Measurements from ENCODE around the gene TMEM97. TPM values are rescaled to one million over a fixed set of nuclear protein-coding genes. Genes with fewer than 3 reads are reported as not detected.

TMEM97 gene
- total and polyA plus RNA-seq, 4 donors: 23.5 to 62.6 (median 38.8) TPM

DNA sequence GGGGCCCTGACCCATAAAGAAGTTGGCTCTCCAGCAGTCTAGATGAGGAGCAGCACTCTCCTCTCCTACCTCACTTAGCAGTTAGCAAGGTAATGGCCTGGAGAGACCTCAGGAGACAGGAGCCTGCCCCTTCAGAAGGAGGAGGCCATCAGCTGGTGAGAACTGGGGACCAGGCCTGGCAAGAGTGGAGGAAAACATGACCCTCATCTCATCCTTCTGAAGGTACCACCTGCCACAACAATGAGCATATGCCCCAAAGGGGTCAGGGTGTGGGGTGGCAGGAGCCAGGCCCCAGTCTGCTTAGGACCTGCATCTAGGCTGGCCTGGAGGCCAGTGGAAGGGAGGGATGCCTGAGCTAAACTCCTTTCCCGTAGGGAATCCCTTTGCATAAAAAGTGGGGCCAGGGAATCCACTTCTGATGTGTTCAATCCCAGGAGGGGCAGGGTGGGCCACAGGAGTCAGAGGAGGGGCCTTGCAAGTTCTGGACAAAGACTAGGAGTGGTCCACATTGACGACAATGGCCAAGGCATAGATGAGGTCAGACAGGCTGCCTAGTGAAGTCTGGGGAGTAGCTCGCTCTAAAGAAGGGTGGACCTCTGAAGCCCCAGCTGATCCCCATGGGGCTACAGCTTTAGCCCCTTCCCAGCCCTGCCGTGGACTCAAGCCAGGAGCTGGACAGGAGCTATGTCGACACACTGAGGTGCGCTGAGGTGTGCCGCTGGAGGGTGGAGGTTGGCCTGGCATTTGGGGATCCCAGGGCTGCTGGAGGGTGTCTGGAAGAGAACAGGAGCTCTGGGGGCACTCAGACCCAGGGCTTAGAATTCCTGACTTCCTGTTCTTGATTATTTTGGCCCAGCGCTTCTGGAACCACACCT is 45.0 kb downstream of the TMEM97 start:
- Histone ChIP-seq H3K9ac (ENCODE audit: insufficient read depth in 1 of 2, low read length in 2 of 2) (no peak overlapping the region), H3K4me3 (no peak overlapping the region), H3K27ac (ENCODE audit: low read depth in 1 of 2, low read length in 1 of 2) (no peak overlapping the region), H3K9me3 (ENCODE audit: control insufficient read depth in 4 of 4, insufficient read depth in 3 of 4, low read length in 3 of 4) (no peaks in the 10 kb centered on the region), H3K36me3 (ENCODE audit: control insufficient read depth in 4 of 4, insufficient read depth in 4 of 4, low read length in 4 of 4) (peaks cover 20 to 42% (median 23%) of the 10 kb centered on the region in 4 donors), H3K27me3 (ENCODE audit: control insufficient read depth in 3 of 3, insufficient read depth in 3 of 3, low read length in 2 of 3) (no peaks in the 10 kb centered on the region), H3K4me1 (ENCODE audit: control insufficient read depth in 5 of 5, insufficient read depth in 5 of 5, low read length in 5 of 5) (no peaks in the 10 kb centered on the region)
- WGBS, 2 donors: 93 to 96% methylated on average over 8 of the region's 8 CpGs
- TF ChIP-seq, protein P1, sequence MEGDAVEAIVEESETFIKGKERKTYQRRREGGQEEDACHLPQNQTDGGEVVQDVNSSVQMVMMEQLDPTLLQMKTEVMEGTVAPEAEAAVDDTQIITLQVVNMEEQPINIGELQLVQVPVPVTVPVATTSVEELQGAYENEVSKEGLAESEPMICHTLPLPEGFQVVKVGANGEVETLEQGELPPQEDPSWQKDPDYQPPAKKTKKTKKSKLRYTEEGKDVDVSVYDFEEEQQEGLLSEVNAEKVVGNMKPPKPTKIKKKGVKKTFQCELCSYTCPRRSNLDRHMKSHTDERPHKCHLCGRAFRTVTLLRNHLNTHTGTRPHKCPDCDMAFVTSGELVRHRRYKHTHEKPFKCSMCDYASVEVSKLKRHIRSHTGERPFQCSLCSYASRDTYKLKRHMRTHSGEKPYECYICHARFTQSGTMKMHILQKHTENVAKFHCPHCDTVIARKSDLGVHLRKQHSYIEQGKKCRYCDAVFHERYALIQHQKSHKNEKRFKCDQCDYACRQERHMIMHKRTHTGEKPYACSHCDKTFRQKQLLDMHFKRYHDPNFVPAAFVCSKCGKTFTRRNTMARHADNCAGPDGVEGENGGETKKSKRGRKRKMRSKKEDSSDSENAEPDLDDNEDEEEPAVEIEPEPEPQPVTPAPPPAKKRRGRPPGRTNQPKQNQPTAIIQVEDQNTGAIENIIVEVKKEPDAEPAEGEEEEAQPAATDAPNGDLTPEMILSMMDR (IDR thresholded peaks at IDR 0.05; ENCODE audit: control extremely low read depth, extremely low read depth): no peak
- ATAC-seq (ENCODE audit: insufficient read depth, low FRiP score) (no peak), DNase-seq (no peak)

DNA sequence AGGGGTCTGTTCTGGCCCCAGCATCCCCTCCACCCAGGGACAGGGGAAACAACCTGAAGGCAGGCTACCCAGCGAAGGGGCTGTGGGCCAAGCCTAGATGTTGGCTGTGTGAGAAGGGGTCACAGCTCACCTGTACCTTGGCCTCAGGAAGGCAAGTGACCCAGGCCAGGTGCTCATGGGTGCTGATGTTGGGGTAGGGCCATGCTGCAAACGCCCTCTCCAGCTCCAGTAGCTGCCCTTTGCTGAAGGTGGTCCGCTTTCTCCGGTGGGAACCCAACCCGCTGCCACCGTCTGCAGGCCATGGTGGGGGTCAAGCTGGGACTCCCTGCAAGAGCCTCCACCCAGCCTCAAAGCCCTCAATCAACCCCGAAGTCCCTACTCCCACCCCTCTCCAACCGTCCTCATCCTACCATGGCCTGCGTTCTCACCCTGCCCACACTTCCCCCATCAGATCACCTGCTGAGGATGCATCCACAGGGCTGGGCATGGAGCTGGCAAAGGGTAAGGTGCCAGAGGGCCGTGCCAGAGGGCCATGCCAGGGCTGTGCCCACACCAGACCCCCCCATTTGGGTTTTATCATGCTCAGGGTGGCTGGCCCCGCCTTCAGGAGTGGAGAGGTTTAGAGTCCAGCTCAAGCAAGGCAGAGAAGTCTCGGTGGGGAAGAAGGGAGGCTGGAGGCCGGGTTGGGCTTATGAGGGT is 45.8 kb downstream of the TMEM97 start, which contains the start of gene SEBOX:
TSS of gene SEBOX (minus strand) at position 535 of the 699 bp plus-strand sequence. CDS start at position 487, 48 bp downstream.
- WGBS, 2 donors: 94 to 96% methylated on average over 13 of the region's 13 CpGs
- peaks cover 16 to 40% (median 19%) of the 10 kb centered on the region in 4 donors for H3K36me3 ChIP-seq (ENCODE audit: control insufficient read depth in 4 of 4, insufficient read depth in 4 of 4, low read length in 4 of 4)
- H3K9me3 ChIP-seq (ENCODE audit: control insufficient read depth in 4 of 4, insufficient read depth in 3 of 4, low read length in 3 of 4): no peaks in the 10 kb centered on the region
- H3K27me3 ChIP-seq (ENCODE audit: control insufficient read depth in 3 of 3, insufficient read depth in 3 of 3, low read length in 2 of 3): no peaks in the 10 kb centered on the region
- H3K4me1 ChIP-seq (ENCODE audit: control insufficient read depth in 5 of 5, insufficient read depth in 5 of 5, low read length in 5 of 5): no peaks in the 10 kb centered on the region
- no peak within 1 kb of the TSS for H3K27ac ChIP-seq (ENCODE audit: low read depth in 1 of 2, low read length in 1 of 2)
- no peak within 1 kb of the TSS for H3K9ac ChIP-seq (ENCODE audit: insufficient read depth in 1 of 2, low read length in 2 of 2)
- TF ChIP-seq, protein P1 (IDR thresholded peaks at IDR 0.05; ENCODE audit: control extremely low read depth, extremely low read depth): no peak
- ATAC-seq (ENCODE audit: insufficient read depth, low FRiP score) (no peak), DNase-seq (no peak)
- no peak within 1 kb of the TSS for H3K4me3 ChIP-seq

DNA sequence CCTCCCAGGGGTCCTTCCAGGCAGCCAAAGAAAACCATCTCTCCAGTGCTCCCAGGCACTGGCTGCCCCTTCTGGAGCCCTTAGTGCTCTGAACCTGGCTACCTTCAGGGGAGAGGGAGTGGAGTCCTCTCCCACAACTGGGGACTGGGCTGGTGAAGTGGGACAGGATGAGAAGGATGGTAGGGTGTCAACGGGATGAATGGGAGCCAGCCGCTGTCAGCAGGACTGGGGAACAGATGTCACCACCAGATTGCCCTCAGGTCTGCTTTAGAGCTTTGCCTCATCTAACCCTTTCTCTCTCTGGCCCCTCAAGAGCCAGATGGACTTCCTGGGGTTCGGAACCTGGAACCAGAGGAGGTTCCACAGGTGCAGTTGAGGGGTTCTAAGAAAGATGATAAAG is 46.5 kb downstream of the TMEM97 start:
- DNase-seq (no peak), ATAC-seq (ENCODE audit: insufficient read depth, low FRiP score) (no peak)
- Histone ChIP-seq H3K27me3 (ENCODE audit: control insufficient read depth in 3 of 3, insufficient read depth in 3 of 3, low read length in 2 of 3) (no peaks in the 10 kb centered on the region), H3K4me3 (no peak overlapping the region), H3K36me3 (ENCODE audit: control insufficient read depth in 4 of 4, insufficient read depth in 4 of 4, low read length in 4 of 4) (peaks cover 10 to 33% (median 19%) of the 10 kb centered on the region in 4 donors), H3K27ac (ENCODE audit: low read depth in 1 of 2, low read length in 1 of 2) (no peak overlapping the region), H3K9me3 (ENCODE audit: control insufficient read depth in 4 of 4, insufficient read depth in 3 of 4, low read length in 3 of 4) (no peaks in the 10 kb centered on the region), H3K4me1 (ENCODE audit: control insufficient read depth in 5 of 5, insufficient read depth in 5 of 5, low read length in 5 of 5) (peaks cover 0 to 3% (median 0%) of the 10 kb centered on the region in 5 donors), H3K9ac (ENCODE audit: insufficient read depth in 1 of 2, low read length in 2 of 2) (no peak overlapping the region)
- TF ChIP-seq, protein P1 (IDR thresholded peaks at IDR 0.05; ENCODE audit: control extremely low read depth, extremely low read depth): no peak
- 88% methylated on average over 3 of the region's 3 CpGs for WGBS, 2 donors

All from lung (tissue), 12 donors.